LoVo (cell line): ENCODE data around the gene EPHB2.

Source experiments
- DNase-seq: peaks from one replicate; pipeline ENCODE4 v3.0.0-alpha.2; 2016; ENCODE audit warnings: low spot score

EPHB2 gene

GRCh38 chr1:22953057-22953739 lies 242.6 kb downstream of the EPHB2 start:
- DNase-seq, result no peak

GRCh38 chr1:22953740-22954141 lies 243.1 kb downstream of the EPHB2 start:
- DNase-seq, result no peak

DNA sequence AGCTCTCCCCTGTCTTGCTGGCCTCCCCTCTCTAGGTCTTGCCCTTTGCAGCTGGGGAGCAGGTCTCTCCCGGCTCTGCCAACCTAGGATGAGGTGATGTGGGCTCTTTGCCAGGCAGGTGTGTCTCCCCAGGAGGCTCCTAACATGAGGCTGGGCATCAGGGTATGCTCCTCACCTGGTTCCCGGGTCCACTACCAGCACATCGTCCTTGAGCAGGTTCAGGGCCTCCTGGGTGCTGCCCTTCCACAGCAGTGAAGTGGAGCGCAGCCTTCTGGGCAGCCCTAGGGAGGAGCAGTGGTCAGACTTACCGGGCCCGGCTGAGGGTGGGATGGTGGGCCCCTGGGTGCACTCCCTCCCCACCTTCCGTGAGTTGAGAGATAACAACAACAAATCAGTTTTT lies 244.5 kb downstream of the EPHB2 start:
- no peak for DNase-seq

GRCh38 chr1:22957066-22957465 lies 246.4 kb downstream of the EPHB2 start:
- DNase-seq, result no peak

GRCh38 chr1:22958556-22958955 lies 247.9 kb downstream of the EPHB2 start:
- no peak for DNase-seq

GRCh38 chr1:22959545-22960360 lies 249.1 kb downstream of the EPHB2 start:
- DNase-seq, result no peak

- no peak for DNase-seq
Observed at GRCh38 chr1:22962558-22962957, 251.9 kb downstream of the EPHB2 start.

DNA sequence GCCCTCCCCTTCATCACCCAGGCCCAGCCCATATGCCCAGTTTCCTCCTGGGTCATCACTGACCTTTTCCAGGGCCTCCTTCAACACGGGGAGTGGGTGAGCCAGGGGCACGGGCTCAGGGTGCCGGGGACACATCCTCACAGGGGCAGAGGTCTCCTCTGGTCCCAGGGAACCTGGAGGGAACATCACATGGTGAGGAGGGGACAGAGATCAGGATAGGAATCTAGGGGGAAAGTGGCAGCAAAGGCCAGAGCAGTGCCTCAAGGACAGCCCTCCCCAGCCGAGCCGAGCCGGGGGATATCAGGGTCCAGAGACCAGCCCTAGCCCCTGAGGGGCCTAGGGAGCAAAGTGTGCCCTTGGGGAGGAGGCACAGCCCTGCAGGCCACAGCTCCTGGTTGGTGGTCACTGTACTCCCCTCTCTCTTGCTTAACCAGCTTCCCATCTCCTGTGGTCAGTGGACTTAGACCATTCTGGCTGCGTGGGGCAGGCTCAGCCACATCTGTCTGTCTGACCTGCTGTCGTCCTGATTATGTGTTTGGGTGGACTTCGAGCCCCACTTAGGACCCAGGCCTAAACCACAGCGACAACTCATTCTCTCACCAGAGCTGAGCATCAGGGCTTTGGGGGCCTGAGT lies 252.5 kb downstream of the EPHB2 start:
- no peak for DNase-seq

DNA sequence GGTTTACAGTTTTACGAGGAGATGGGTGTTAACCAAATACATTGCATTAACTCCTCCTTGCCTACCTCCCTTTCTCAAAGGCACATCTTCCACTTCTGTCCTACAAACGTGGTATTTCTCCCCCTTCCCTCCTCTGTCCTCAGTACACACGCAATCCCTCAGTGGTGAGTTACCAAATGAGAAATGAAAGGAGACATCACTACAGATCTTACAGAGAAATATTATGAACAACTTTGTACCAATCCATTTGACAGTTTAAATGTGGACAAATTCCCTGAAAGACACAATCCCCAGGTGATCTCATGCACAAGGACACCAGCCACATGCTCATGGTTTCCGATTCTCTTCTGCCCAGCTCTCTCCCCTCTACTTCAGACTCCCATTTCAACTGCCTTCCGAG lies 255.7 kb downstream of the EPHB2 start:
- DNase-seq, result no peak

DNA sequence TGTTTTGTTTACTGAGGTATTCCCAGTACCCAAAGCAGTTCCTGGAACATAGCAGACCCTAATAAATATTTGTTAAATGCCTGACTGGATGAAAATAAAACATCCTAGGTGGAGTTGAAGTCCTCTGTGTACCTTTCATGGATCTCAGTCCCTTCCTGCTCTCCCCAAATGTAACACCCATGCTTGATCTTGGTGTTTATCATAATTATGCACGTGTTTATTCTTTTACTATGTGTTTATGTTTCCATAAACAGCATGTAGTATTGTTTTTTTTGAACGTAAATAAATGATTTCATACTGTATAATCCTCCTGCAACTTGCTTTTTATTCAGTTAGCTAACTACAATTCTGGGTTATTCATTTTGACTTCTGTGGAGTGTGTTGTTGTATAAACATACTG lies 257.2 kb downstream of the EPHB2 start:
- no peak for DNase-seq

DNA sequence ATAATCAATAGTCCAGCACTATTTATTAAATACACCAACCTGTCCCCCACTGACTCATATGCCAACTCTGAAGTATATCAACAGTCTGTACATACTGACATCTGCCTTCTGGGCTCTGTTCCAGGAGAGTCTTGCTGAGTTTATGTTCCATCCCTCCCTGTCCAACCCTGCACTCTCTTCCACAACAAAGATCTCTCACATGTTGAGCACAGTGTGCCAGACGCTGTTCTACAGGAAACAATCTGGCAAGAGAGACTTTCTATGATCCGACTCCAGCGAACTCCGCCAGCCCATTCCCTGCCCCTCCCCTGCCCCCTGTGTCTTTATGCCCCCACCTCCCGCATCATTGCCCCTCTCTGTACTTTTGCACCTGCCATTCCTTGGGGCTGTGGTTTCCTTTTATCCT lies 258.7 kb downstream of the EPHB2 start:
- DNase-seq, result peak; percentile 18

DNA sequence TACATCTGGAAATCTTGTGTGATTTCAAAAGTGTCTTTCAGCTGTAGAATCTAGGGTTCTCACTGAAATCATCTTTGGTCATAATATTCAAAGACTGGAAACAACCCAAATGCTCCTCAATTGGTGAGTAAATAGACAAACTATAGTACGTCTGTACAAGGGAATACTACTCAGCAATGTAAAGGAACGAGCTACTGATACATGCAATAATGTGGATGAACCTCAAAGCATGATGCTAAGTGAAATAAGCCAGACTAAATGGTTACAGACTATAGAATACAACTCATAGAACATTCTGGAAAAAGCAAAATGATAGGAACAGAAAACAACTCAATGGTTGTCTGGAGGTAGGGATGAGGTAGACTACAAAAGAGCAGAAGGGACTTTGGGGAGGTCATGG lies 259.5 kb downstream of the EPHB2 start:
- DNase-seq, result no peak
